Hepatic stellate cell (primary cell): ENCODE data around the gene UMAD1.
A peak's percentile ranks its signal among the peaks of the same experiment; 100 is the strongest.

ENCODE experiments used
- DNase-seq: peaks from one replicate; pipeline ENCODE4 v3.0.0; 2011; ENCODE audit warnings: low spot score

UMAD1 gene

DNA sequence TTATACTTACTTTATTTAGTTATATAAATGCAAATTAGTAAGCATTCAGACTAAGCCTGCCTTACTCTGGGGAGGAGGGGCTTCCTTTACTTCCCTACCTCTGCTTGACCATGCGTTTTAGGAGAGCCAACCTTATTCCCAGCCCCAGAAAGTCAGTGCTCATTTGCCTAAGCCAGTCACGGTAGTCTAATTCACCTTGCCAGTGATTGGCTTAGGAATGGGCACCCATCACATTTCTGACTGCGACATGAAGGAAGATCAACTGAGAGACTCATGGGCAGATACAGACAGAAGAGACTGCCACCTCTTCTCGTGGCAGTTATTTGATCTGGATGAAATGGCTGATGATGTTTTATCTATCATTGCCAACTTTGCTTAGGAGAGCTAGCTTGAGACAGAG, 48.4 kb downstream of the UMAD1 start:
- DNase-seq = no peak

DNA sequence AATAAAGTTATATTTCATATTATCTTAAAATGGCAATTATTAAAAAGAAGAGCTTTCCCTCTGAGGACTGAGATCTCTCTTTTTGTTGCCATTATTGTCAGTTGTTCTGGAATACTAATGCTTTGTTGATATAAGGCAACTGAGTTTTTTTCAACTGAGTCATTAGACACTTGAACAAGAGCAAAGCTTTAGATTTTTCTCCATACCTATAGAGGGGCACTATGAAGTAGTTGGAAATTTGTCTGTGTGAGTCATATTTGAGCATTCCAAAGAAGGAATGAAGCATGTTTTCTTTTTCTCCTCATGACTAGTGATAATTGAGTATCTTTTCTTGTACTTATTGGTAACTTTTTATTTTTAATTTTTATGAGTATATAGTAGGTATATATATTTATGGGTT, 53.3 kb downstream of the UMAD1 start:
- DNase-seq = peak; percentile 9

DNA sequence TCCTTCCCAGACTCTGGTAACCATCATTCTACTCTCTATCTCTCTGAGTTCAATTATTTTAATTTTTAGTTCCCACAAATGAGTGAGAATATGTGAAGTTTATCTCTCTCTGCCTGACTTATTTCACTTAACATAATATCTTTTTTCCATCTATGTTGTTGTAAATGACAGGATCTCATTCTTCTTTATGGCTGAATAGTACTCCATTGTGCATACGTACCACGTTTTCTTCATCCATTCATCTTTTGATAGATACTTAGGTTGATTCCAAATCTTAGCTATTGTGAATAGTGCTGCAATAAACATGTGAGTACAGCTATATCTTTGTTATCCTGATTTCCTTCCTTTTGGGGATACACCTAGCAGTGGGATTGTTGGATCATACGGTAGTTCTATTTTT, 54.0 kb downstream of the UMAD1 start:
- no peak for DNase-seq

DNA sequence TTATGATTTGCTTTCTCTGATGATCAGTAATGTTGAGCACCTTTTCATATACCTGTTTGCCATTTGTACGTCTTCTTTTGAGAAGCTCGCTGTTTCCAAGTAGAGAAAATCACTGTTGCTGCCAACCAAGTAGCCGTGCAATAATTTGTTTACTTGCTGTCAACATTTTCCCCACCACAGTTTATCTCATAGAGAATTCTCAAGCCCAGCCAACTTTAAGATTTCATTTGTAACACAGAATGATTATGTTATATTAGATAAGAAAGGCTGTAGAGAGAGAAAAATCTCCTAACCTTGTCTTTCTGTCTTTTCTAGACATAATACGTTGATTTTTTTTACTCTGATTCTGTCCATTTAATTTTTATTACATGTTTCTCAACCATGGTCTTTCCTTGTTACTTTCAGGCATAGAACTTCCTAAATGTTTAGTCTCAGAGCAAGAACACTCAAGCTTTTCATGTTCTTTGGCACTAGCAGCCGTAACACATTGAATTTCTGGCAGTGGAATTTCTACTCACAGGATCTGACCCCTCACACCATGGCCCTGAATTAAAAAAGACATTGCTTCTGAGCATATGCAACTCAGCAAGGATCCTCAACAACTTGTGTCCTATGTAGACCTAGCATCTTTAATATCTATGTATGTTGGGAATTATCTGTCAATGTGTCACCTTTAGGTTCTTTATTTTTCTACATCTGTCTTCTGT, 54.7 kb downstream of the UMAD1 start:
- DNase-seq = no peak

DNA sequence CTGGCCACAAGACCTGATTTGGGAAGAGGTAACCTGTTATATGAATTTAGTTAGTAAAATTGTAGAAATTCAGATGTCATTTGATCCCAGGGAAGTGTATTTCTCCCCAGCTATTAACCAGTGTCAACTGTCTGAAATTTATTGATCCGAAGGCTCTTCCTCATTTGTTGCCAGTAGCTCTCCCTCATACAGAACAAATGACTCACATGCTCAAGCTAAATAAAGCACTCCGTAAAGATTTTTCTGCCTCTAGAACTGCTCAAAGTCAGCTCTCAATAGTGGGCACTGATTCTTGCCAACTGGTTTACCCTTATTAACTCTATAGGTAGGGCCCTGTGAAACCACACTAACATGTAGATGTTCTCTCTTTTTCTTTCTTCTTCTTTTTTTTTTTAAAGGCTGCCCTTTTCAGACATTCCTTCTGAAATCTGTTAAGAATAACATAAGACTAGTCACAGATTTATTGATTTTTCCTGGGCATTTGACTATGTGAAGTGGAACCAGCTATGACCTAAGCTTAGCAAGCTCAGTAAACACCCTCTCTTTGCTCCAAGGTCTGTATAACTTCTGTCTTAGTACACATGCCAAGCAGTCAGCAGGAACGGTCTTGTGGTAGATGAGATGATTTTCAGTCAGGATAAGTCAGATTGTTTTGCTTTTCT, 56.0 kb downstream of the UMAD1 start:
- peak; percentile 4 for DNase-seq

DNA sequence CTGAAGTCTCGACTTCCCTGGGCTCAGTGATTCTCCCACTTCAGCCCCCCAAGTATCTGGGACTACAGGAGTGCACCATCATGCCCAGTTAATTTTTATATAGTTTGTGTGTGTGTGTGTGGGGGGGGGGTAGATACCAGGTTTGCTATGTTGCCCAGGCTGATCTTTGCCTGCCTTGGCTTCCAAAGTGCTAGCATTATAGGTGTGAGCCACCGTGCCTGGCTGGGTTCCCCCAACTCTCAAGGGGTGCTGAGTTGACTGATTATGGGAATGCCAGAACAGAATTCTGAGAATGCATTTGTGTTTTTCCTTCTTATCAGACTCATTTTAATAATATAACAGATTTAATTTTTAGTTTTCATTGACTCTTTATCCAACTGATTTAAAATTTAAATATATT, 58.4 kb downstream of the UMAD1 start:
- DNase-seq = no peak

DNA sequence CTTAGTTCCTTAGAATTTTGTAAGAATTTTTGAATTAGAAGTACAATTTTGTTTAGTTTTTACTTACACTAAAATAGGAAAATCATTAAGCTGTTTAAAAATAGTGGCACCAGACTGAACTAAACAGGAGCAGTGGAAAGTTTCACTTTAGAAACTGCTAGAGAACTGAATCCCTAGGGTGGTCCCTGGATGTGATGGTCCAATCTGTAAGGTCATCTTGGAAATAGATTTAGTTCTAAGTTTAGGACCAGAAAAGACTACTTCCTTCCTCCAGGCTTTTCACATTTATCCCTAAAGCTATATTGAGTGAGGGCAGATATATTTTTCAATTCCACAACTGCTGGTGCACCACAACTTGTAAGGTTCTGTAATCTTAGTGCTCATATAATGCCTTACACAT, 58.8 kb downstream of the UMAD1 start:
- no peak for DNase-seq

DNA sequence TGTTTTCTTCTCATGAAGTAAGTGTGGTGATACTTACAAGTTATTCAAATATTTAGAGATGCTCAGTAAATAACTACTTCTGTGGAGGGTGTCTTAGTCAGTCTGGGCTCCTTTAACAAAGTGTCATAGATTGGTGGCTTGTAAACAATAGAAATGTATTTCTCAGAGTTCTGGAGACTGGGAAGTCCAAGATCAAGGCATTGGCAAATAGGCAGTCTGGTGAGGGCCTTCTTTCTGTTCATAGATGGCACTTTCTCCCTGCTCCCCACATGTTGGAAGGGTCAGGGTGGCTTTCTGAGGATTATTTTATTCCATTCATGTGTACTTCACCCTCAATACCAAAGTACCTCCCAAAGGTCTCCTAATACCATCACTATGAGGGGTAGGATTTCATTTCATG, 59.4 kb downstream of the UMAD1 start:
- no peak for DNase-seq

DNA sequence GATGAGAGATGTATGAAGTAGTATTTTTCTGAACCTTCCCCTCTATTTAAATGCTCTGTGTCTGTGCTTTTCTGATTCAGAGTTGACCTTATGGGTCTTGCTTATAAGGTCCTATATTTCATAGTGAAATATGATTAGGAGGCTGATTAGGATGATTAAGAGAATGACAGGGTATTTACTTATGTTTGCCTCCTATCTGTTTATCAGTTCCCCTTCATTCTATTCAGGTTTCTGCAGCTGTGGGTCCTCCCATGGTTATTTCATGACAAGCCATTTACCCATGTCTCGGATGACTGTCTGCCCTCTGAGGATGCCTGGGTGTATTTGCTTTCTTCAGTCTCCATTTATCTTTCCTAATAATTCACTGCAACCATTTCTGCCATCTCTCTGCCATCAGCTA, 61.0 kb downstream of the UMAD1 start:
- no peak for DNase-seq

DNA sequence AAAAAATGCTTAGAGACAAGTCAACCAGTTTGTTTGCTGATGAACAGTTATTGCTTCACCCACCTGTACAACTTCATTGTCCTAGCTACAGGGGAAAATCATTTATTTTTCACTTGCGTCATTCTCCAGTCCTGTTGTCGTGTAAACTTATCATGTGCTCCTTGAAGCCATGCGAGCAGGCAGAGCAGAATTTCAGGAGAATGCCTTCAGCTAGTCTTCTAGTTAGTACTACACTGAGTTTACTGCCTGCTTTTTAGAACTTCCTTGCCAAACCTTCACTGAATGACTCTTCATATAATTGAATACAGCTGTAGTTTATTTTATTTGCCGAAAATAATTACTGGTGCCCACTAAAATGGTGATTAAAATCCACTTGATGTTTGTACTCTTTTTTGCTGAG, 62.3 kb downstream of the UMAD1 start:
- DNase-seq = no peak

DNA sequence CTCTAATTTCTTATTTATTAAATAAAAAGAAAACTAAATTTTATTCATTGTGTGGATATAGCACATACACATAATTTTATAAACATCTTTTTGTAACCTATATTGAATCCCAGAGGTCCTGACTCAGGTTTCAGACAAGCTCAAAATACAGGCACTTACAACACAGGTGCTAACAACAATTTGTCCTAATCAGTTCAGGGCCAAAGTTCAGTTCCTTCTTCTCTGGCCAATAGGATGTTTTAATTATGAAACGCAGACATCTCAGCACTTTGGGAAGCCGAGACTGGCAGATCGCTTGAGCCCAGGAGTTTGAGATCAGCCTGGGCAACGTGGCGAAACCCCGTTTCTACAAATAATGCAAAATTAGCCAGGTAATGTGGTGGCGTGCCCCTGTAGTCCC, 62.9 kb downstream of the UMAD1 start:
- no peak for DNase-seq

DNA sequence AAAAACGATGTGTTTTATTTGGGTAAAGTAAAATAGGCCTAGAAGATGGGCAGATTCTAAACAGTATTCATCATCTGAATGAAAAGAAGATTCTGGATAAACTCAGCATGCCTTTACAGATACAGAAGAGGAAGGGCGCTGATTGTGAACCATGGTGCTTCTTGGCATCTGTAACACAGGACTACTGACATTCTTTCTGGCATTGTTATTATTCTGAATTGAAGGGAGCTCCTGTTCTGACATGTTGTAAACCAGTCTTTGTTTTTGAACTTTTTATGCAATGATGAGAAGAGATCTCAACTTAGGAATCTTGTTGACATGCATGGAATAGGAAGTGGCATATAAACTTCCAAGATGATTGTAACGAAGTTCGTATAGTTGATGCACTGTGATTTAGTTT, 64.3 kb downstream of the UMAD1 start:
- no peak for DNase-seq

DNA sequence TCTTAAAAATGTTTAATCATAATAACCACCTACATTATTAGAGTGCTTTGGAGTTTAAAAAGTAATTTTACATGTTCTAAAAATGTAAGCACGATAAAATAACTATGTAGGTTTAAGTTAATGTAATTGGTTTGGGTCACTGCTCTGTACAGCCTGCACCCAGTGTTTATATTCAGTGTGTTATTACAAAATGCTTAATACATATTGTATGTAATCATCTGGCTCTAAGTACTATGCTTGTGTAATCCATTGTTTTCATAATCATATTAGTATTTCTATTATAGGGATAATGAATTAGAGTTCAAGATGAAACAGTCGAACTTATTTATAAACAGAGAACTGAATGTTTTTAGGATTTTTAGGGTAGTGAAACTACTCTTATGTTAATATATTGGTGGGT, 64.8 kb downstream of the UMAD1 start:
- DNase-seq = no peak

DNA sequence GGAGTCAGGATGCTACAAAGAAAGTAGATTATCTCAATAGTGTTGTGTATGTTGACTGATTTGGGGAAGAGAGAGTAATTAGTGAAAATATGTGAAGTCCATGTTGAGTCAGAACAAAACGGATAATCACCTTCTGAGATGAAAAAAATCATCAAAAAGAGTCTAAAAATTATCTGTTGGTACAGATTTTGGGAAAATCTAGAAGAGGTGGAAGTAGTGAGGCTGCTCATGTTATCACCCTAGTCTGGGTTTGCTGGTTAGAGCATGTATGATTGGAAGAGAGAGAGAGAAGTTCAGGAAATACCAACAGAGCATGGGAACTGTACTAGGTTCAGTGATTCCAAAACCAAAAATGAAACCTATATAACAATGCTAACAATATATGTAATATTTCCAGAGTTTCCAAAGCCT, 65.6 kb downstream of the UMAD1 start:
- no peak for DNase-seq

DNA sequence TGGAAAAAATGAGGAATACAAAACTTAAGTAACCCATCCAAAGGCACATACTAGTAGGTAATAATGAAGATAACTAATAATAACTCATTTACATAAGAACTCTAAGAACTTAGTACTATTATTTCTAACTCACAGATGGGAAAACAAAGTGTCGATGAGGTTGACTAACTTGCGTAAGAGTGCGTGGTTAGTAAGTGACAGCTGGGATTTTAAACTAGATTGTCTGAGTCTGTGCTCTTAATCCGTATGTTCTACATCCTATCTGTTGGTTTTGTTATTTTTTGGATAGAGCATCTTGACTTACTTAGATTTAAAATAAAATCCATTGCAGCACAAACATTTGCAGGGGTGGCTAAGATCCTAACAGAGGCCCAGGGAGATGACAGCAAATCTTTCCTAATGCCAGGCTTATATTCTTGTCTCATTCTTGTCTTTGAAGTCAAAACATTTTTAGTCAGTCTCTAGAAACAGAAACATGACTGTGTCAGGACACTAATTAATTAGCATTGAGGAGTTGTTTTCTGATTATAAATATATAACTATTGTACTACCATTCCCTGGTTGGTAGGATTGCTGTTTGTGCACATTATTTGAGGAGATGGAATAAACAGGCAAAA, 66.1 kb downstream of the UMAD1 start:
- no peak for DNase-seq

DNA sequence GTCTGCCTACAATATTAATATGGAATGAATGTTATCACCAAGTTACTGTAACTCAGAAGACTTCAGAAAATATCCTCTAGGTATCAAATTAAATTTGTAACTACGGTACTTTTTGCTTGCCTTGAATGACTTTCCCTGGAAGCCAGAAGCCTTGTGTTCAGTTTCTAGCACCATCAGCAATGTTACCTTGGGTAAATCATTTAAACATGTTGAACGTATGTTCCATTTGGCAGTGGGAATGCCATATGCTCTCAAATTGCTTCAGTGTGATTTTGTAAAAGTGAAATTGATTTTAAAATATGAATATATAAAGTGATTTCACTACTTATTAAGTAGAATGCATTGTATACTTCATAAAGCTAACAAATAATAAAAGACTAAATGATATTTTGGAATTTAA, 66.7 kb downstream of the UMAD1 start:
- no peak for DNase-seq

DNA sequence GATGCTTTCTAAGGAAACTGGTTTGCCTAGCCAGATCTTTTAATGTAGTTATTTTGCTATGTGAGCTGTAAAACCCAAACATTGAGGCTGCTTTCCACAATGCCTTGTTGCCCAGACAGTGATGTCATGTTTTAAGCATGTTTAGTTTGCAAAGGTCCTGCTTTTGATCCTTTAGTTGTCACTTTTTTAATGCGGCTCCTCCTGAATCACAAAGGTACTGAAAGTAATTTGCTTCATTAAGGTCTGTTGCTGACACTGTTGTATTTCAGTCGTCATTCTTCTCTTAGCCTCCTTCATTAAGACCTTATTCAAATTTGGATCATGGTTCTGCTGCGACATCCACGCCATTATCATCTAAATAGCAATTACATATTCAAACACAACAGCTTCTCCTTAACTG, 67.3 kb downstream of the UMAD1 start:
- no peak for DNase-seq

DNA sequence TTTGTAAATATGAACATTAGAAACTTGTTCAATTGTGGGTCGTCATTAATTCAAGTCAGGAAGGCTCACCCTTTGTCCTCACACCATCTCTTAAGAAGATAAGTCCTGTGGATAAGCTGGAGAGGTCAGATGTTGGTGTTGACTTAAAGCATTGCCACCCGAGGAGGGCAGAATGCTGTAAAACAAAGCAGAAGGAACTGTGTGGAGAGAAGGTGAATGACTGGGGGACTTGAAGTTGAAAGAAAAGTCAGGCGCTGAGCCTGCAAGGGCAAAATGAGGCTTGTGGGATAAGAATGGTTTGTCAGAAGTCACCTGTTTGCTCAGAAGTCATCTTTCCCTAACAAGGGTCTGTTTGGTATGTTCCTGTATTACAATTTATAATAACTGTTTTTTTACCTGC, 68.7 kb downstream of the UMAD1 start:
- DNase-seq = no peak

DNA sequence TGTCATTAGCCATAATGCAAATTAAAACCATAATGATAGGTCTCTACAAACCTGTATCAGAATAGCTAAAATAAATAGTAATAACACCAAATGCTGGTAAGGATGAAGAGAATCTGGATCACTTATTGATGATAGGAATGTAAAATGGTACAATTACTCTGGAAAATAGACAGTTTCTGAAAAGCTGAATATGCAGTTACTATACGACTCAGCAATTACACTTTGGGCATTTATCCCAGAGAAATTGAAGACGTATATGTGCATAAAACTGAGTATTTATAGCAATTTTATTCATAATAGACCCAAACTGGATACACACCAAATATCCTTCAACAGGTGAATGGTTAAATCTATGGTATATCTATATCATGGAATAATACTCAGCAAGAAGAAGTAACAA, 69.9 kb downstream of the UMAD1 start:
- DNase-seq = no peak

DNA sequence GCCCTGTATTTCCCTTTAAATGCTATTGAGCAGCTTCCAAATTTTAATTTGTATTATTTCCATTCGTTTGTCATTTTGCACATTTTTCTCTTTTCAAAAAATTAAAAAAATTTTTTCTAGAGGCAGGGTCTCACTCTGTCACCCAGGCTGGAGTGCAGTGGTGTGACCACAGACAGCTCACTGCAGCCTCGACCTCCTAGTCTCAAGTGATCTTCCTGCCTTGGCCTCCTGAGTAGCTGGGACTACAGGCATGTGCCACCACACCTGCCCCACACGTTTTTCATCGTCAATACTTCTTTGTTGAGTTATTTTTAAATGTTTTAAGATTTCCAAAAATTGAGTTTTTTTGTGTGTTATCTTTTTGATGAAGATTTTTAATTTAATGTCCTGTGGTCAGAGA, 73.2 kb downstream of the UMAD1 start:
- DNase-seq = no peak

DNA sequence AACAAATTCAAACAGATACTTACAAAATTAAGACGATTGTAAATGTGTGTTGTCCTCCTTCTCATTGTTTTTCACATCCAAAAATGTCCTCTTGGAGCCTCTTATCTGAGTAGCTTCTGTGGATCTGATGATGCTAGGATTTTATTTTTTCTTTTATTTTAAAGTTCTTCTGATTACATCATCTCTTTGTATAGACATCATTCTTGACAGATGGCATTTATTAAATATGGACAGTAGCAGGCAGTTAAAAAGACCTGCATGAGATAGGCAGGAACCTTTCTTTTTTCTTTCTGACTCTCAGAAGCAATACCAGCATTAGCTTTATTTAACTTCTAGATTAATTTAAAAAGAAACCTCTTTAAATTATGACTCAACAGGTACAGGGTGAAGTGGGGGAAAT, 77.9 kb downstream of the UMAD1 start, which contains the start of gene RPA3:
Gene RPA3 (minus strand): TSS at position 116 of the 400 bp plus-strand sequence. CDS start 78,189 bp downstream, outside the sequence.
- DNase-seq = no peak

DNA sequence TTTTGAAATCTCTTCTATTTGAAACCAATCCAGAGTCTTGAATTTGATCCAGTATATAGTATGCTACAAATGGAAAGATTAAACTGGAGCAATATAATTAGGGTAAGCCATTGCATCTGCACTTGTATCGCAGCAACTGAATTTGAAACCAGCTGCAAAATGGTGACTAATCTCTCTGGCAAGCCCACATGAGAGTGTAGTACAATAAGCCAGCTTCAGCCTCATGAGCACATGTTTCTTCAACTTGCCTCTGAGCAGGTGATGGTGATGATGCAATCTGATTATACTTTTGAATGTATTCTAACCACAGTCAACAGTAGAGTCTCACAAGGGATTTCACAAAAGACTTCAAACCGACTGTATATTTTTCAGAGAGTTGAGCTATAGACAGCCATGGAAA, 78.7 kb downstream of the UMAD1 start:
- peak; percentile 4 for DNase-seq

DNA sequence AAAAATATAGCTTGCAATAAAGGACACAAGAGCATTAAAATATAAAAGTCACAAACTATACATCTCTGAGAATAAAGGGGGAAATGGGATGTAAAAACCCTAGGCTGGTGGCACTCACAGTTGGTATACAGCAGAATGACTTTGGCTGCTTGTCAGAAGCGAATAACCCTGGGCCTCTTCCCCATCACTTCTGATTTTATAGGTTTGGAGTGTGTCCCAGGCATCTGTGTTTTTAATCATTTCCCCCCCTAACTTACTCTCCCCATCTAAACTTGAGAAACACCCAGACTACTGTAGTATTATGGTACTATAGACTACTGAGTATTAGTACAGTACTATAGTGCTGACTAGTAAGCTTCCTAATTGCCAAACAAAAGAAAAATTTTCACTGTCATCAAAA, 79.6 kb downstream of the UMAD1 start:
- DNase-seq = no peak
